HG02973 (cell line): ENCODE results near the gene PCDHB8.
"Not testable (repeated sequence)": the region's sequence is repeated elsewhere in the genome, so short reads cannot be mapped to it uniquely, and the experiment has no call there.

Source experiments
- ATAC-seq: cut with Tn5 transposase; IDR thresholded peaks from one replicate; pipeline ENCODE4 v1.9.1; 2021; ENCODE audit warnings: moderate library complexity; ENCODE audit not compliant: unreplicated experiment

Gene PCDHB8

GRCh38 chr5:141225421-141225820 lies 47.8 kb downstream of the PCDHB8 start:
- not testable (repeated sequence) for ATAC-seq
